Measurements from ENCODE around the gene PABPN1L. TPM values are rescaled to one million over a fixed set of nuclear protein-coding genes. Genes with fewer than 3 reads are reported as not detected.

The PABPN1L gene
- total and polyA plus RNA-seq, 7 donors = not detected

- intact Hi-C loops (cut with DNase I) = no loop called here
- H3K27me3 ChIP-seq (ENCODE audit: insufficient read depth in 3 of 3, low read length in 2 of 3) = peaks cover 0 to 1% (median 0%) of the 10 kb centered on the region in 3 donors
- H3K36me3 ChIP-seq (ENCODE audit: insufficient read depth in 1 of 2, low read depth in 1 of 2) = peaks cover 0 to 11% of the 10 kb centered on the region in 2 donors
- H3K27ac ChIP-seq = no peak overlapping the region
- TF ChIP-seq CTCF (IDR thresholded peaks at IDR 0.05) = no peak
- DNase-seq = no peak
- no peaks in the 10 kb centered on the region for H3K4me1 ChIP-seq
- no peaks in the 10 kb centered on the region for H3K9me3 ChIP-seq
- no peak for ATAC-seq
- WGBS, 3 donors = 62 to 73% (median 68%) methylated on average over 15 to 21 of the region's 21 CpGs
- no peak overlapping the region for H3K4me3 ChIP-seq
Measured at GRCh38 chr16:88871730-88872416, 5.4 kb upstream of the PABPN1L start.

- ATAC-seq (no peak), DNase-seq (no peak)
- H3K36me3 ChIP-seq (ENCODE audit: insufficient read depth in 1 of 2, low read depth in 1 of 2) = peaks cover 0 to 5% of the 10 kb centered on the region in 2 donors
- intact Hi-C loops (cut with DNase I) = no loop called here
- peak overlapping the region; percentile 32 for H3K4me3 ChIP-seq
- H3K27me3 ChIP-seq (ENCODE audit: insufficient read depth in 3 of 3, low read length in 2 of 3) = peaks cover 0 to 1% (median 0%) of the 10 kb centered on the region in 3 donors
- TF ChIP-seq CTCF (IDR thresholded peaks at IDR 0.05) = no peak
- H3K27ac ChIP-seq = no peak overlapping the region
- H3K9me3 ChIP-seq = no peaks in the 10 kb centered on the region
- no peaks in the 10 kb centered on the region for H3K4me1 ChIP-seq
- WGBS, 3 donors = 48 to 60% (median 50%) methylated on average over 8 of the region's 8 CpGs
Measured at GRCh38 chr16:88871349-88871702, 4.9 kb upstream of the PABPN1L start.

GRCh38 chr16:88870608-88871348 is 4.3 kb upstream of the PABPN1L start:
- peaks cover 0 to 1% (median 0%) of the 10 kb centered on the region in 3 donors for H3K27me3 ChIP-seq (ENCODE audit: insufficient read depth in 3 of 3, low read length in 2 of 3)
- H3K27ac ChIP-seq = no peak overlapping the region
- peak overlapping the region; percentile 32 for H3K4me3 ChIP-seq
- no peak for TF ChIP-seq CTCF (IDR thresholded peaks at IDR 0.05)
- no peak for ATAC-seq
- intact Hi-C loops (cut with DNase I) = no loop called here
- 54 to 69% (median 63%) methylated on average over 35 to 37 of the region's 37 CpGs for WGBS, 3 donors
- H3K9me3 ChIP-seq = no peaks in the 10 kb centered on the region
- H3K36me3 ChIP-seq (ENCODE audit: insufficient read depth in 1 of 2, low read depth in 1 of 2) = peaks cover 0 to 1% of the 10 kb centered on the region in 2 donors
- H3K4me1 ChIP-seq = no peaks in the 10 kb centered on the region
- DNase-seq = no peak

GRCh38 chr16:88869673-88869980 is 3.2 kb upstream of the PABPN1L start:
- Histone ChIP-seq H3K27me3 (ENCODE audit: insufficient read depth in 3 of 3, low read length in 2 of 3) (peaks cover 0 to 1% (median 0%) of the 10 kb centered on the region in 3 donors), H3K4me1 (no peaks in the 10 kb centered on the region), H3K27ac (no peak overlapping the region), H3K4me3 (no peak overlapping the region), H3K36me3 (ENCODE audit: insufficient read depth in 1 of 2, low read depth in 1 of 2) (no peaks in the 10 kb centered on the region), H3K9me3 (no peaks in the 10 kb centered on the region)
- DNase-seq (peak in 1 of 2 donors; percentile 60), ATAC-seq (peak in 3 of 4 donors; percentile 34 to 71 (median 60))
- no peak for TF ChIP-seq CTCF (IDR thresholded peaks at IDR 0.05)
- 35 to 70% (median 37%) methylated on average over 9 of the region's 9 CpGs for WGBS, 3 donors
- intact Hi-C loops (cut with DNase I) = no loop called here

Data from psoas muscle (tissue), 8 donors.